ENCODE data around the gene FLNB. TPM values are rescaled to one million over a fixed set of nuclear protein-coding genes. Genes with fewer than 3 reads are reported as not detected.
A peak's percentile ranks its signal among the peaks of the same experiment; 100 is the strongest.
"Not testable (repeated sequence)": the region's sequence is repeated elsewhere in the genome, so short reads cannot be mapped to it uniquely, and the experiment has no call there.

The FLNB gene
- total RNA-seq, 2 donors from 2014 or later: 212 to 221 TPM

GRCh38 chr3:58052373-58053273 is 44.4 kb downstream of the FLNB start:
- H3K27ac Mint-ChIP-seq: peak overlapping the region; percentile 76
- 76 to 84% methylated on average over 7 to 8 of the region's 8 CpGs for WGBS, 2 experiments (ENCODE audit: insufficient coverage in 1 of 2, insufficient read length in 1 of 2)
- no peak overlapping the region for H3K4me3 Mint-ChIP-seq
- no peaks in the 10 kb centered on the region for H3K27me3 Mint-ChIP-seq (ENCODE audit: insufficient read depth)
- Histone ChIP-seq H3K27me3 (ENCODE audit: control insufficient read depth, insufficient read depth, low read length, poor library complexity, severe bottlenecking) (no peaks in the 10 kb centered on the region), H3K9ac (ENCODE audit: extremely low read depth, low read length, poor library complexity, severe bottlenecking) (no peak overlapping the region), H3K27ac (ENCODE audit: low read depth, low read length) (no peak overlapping the region), H3K9me3 (ENCODE audit: control insufficient read depth, low read length) (no peaks in the 10 kb centered on the region), H3K4me1 (ENCODE audit: control insufficient read depth, insufficient read depth, low read length) (peaks cover 25% of the 10 kb centered on the region), H3K4me3 (ENCODE audit: low read length) (no peak overlapping the region), H3K36me3 (ENCODE audit: control insufficient read depth, insufficient read depth, low read length) (peaks cover 47% of the 10 kb centered on the region)
- TF ChIP-seq CTCF (conservative IDR thresholded peaks at IDR 0.05): no peak
- peaks cover 47% of the 10 kb centered on the region for H3K4me1 Mint-ChIP-seq
- H3K36me3 Mint-ChIP-seq (ENCODE audit: low read depth): peaks cover 13% of the 10 kb centered on the region
- no peaks in the 10 kb centered on the region for H3K9me3 Mint-ChIP-seq
- no peak for DNase-seq

GRCh38 chr3:58054652-58055051 is 46.4 kb downstream of the FLNB start:
- TF ChIP-seq CTCF (conservative IDR thresholded peaks at IDR 0.05): no peak
- peaks cover 23% of the 10 kb centered on the region for H3K4me1 ChIP-seq (ENCODE audit: control insufficient read depth, insufficient read depth, low read length)

GRCh38 chr3:58055314-58055713 is 47.1 kb downstream of the FLNB start:
- Histone ChIP-seq H3K9me3 (ENCODE audit: control insufficient read depth, low read length) (no peaks in the 10 kb centered on the region), H3K4me1 (ENCODE audit: control insufficient read depth, insufficient read depth, low read length) (peaks cover 21% of the 10 kb centered on the region), H3K9ac (ENCODE audit: extremely low read depth, low read length, poor library complexity, severe bottlenecking) (no peak overlapping the region), H3K27me3 (ENCODE audit: control insufficient read depth, insufficient read depth, low read length, poor library complexity, severe bottlenecking) (no peaks in the 10 kb centered on the region), H3K4me3 (ENCODE audit: low read length) (no peak overlapping the region), H3K27ac (ENCODE audit: low read depth, low read length) (no peak overlapping the region), H3K36me3 (ENCODE audit: control insufficient read depth, insufficient read depth, low read length) (peaks cover 57% of the 10 kb centered on the region)
- Mint-ChIP-seq H3K4me1 (peaks cover 38% of the 10 kb centered on the region), H3K27me3 (ENCODE audit: insufficient read depth) (no peaks in the 10 kb centered on the region), H3K9me3 (no peaks in the 10 kb centered on the region), H3K36me3 (ENCODE audit: low read depth) (peaks cover 19% of the 10 kb centered on the region), H3K27ac (no peak overlapping the region), H3K4me3 (no peak overlapping the region)
- no peak for TF ChIP-seq CTCF (conservative IDR thresholded peaks at IDR 0.05)
- WGBS, 2 experiments (ENCODE audit: insufficient coverage in 1 of 2, insufficient read length in 1 of 2): 89 to 95% methylated on average over 3 to 4 of the region's 4 CpGs
- DNase-seq: no peak

More at GRCh38 chr3:58054652-58055051, 46.4 kb downstream of the FLNB start:
- no peak overlapping the region for H3K27ac Mint-ChIP-seq
- peaks cover 40% of the 10 kb centered on the region for H3K4me1 Mint-ChIP-seq
- Histone ChIP-seq H3K27ac (ENCODE audit: low read depth, low read length) (no peak overlapping the region), H3K4me3 (ENCODE audit: low read length) (no peak overlapping the region), H3K9me3 (ENCODE audit: control insufficient read depth, low read length) (no peaks in the 10 kb centered on the region), H3K27me3 (ENCODE audit: control insufficient read depth, insufficient read depth, low read length, poor library complexity, severe bottlenecking) (no peaks in the 10 kb centered on the region), H3K9ac (ENCODE audit: extremely low read depth, low read length, poor library complexity, severe bottlenecking) (no peak overlapping the region), H3K36me3 (ENCODE audit: control insufficient read depth, insufficient read depth, low read length) (peaks cover 58% of the 10 kb centered on the region)
- DNase-seq: no peak
- H3K27me3 Mint-ChIP-seq (ENCODE audit: insufficient read depth): no peaks in the 10 kb centered on the region
- H3K36me3 Mint-ChIP-seq (ENCODE audit: low read depth): peaks cover 17% of the 10 kb centered on the region
- no peak overlapping the region for H3K4me3 Mint-ChIP-seq
- no peaks in the 10 kb centered on the region for H3K9me3 Mint-ChIP-seq

- H3K9me3 ChIP-seq (ENCODE audit: control insufficient read depth, low read length); H3K27ac Mint-ChIP-seq; DNase-seq; H3K4me3 Mint-ChIP-seq; H3K4me3 ChIP-seq (ENCODE audit: low read length); H3K9ac ChIP-seq (ENCODE audit: extremely low read depth, low read length, poor library complexity, severe bottlenecking); H3K27me3 ChIP-seq (ENCODE audit: control insufficient read depth, insufficient read depth, low read length, poor library complexity, severe bottlenecking); H3K27me3 Mint-ChIP-seq (ENCODE audit: insufficient read depth); H3K27ac ChIP-seq (ENCODE audit: low read depth, low read length); H3K9me3 Mint-ChIP-seq: not testable (repeated sequence)
- Histone ChIP-seq H3K36me3 (ENCODE audit: control insufficient read depth, insufficient read depth, low read length) (peaks cover 51% of the 10 kb centered on the region), H3K4me1 (ENCODE audit: control insufficient read depth, insufficient read depth, low read length) (peaks cover 17% of the 10 kb centered on the region)
- WGBS, 2 experiments (ENCODE audit: insufficient coverage in 1 of 2, insufficient read length in 1 of 2): 80 to 94% methylated on average over 1 to 4 of the region's 5 CpGs
- H3K4me1 Mint-ChIP-seq: peaks cover 40% of the 10 kb centered on the region
- H3K36me3 Mint-ChIP-seq (ENCODE audit: low read depth): peaks cover 22% of the 10 kb centered on the region
Observed at GRCh38 chr3:58055891-58056290, 47.7 kb downstream of the FLNB start.
